Parathyroid adenoma (tissue), 2 donors: ENCODE measurements around the gene NOTCH1.

Source experiments
- H2AFZ ChIP-seq: fragments of 300-600 bp; sonication (generic); one replicate; pipeline ENCODE4 v1.7.0; 2017; ENCODE audit warnings: antibody characterized with exemption, mild to moderate bottlenecking
- H3K27ac ChIP-seq: fragments of 300-600 bp; sonication (generic); one replicate; pipeline ENCODE4 v1.7.0; 2017
- H3K27me3 ChIP-seq: fragments of 300-600 bp; sonication (generic); one replicate; pipeline ENCODE4 v1.7.0; 2017; ENCODE audit warnings: low read length; ENCODE audit not compliant: control insufficient read depth, insufficient read depth
- H3K36me3 ChIP-seq: fragments of 300-600 bp; sonication (generic); one replicate; pipeline ENCODE4 v1.7.0; 2017; ENCODE audit warnings: low read length; ENCODE audit not compliant: control insufficient read depth, insufficient read depth
- H3K4me1 ChIP-seq: fragments of 300-600 bp; sonication (generic); one replicate; pipeline ENCODE4 v1.7.0; 2017; ENCODE audit warnings: control low read depth
- H3K4me2 ChIP-seq: fragments of 300-600 bp; sonication (generic); one replicate; pipeline ENCODE4 v1.7.0; 2017; ENCODE audit warnings: low read length
- H3K4me3 ChIP-seq: fragments of 300-600 bp; sonication (generic); one replicate; pipeline ENCODE4 v1.7.0; 2017; ENCODE audit warnings: low read depth, low read length
- H3K79me2 ChIP-seq: fragments of 300-600 bp; sonication (generic); one replicate; pipeline ENCODE4 v1.7.0; 2017; ENCODE audit warnings: control low read depth
- H3K9ac ChIP-seq: fragments of 300-600 bp; sonication (generic); one replicate; pipeline ENCODE4 v1.7.0; 2017; ENCODE audit warnings: mild to moderate bottlenecking
- H3K9me3 ChIP-seq: fragments of 300-600 bp; sonication (generic); one replicate; pipeline ENCODE4 v1.7.0; 2017; ENCODE audit warnings: low read length; ENCODE audit not compliant: control insufficient read depth
- TF ChIP-seq, protein P1 (sequence below): fragments of 300-600 bp; sonication (generic); IDR thresholded peaks from one replicate; pipeline ENCODE4 v1.7.0; 2017; ENCODE audit warnings: antibody characterized with exemption, mild to moderate bottlenecking
- donor health status: primary hyperparathyroidism.

The NOTCH1 gene

DNA sequence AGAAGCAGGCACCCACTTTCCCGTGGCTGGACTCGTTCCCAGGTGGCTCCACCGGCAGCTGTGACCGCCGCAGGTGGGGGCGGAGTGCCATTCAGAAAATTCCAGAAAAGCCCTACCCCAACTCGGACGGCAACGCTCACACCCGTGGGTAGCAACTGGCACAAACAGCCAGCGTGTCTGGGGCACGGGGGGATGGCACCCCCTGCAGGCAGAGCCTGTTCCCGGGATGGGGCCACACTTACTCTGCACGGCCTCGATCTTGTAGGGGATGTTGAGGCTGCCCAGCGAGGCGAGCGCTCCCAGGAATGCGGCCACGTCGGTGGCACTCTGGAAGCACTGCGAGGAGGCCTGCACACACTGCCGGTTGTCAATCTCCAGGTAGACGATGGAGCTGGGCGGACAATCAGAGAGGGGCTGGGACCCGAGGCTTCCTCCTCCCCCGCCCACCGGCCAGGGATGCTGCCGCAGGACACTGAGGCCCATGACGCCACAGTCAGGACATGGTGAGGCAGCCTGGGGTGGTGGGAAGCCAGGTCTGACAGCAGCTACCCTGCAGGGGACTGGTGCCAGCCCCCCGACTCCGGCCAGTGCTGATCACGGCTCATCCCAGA, 42.8 kb downstream of the NOTCH1 start:
- H3K36me3 ChIP-seq = no peaks in the 10 kb centered on the region
- H3K4me1 ChIP-seq = no peaks in the 10 kb centered on the region
- no peak overlapping the region for H3K4me2 ChIP-seq
- H3K4me3 ChIP-seq = no peak overlapping the region
- H3K79me2 ChIP-seq = no peaks in the 10 kb centered on the region
- H3K9ac ChIP-seq = no peak overlapping the region
- H3K27ac ChIP-seq = no peak overlapping the region
- no peaks in the 10 kb centered on the region for H3K9me3 ChIP-seq
- no peak overlapping the region for H2AFZ ChIP-seq
- TF ChIP-seq, protein P1, sequence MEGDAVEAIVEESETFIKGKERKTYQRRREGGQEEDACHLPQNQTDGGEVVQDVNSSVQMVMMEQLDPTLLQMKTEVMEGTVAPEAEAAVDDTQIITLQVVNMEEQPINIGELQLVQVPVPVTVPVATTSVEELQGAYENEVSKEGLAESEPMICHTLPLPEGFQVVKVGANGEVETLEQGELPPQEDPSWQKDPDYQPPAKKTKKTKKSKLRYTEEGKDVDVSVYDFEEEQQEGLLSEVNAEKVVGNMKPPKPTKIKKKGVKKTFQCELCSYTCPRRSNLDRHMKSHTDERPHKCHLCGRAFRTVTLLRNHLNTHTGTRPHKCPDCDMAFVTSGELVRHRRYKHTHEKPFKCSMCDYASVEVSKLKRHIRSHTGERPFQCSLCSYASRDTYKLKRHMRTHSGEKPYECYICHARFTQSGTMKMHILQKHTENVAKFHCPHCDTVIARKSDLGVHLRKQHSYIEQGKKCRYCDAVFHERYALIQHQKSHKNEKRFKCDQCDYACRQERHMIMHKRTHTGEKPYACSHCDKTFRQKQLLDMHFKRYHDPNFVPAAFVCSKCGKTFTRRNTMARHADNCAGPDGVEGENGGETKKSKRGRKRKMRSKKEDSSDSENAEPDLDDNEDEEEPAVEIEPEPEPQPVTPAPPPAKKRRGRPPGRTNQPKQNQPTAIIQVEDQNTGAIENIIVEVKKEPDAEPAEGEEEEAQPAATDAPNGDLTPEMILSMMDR = no peak
- no peaks in the 10 kb centered on the region for H3K27me3 ChIP-seq

DNA sequence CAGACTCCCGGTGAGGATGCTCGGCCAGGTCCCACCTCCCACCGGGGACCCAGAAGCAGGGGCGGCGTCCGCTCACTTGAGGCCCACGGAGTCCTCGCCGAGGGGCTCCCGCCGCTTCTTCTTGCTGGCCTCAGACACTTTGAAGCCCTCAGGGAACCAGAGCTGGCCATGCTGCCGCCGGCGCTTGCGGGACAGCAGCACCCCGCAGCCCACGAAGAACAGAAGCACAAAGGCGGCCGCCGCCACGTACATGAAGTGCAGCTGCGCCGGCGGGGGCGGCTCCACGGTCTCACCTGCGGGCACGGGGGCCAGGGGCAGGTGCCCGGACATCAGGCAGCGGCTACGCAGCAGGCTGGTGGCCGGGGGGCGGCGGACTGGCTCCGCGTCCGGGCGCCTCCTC, 43.7 kb downstream of the NOTCH1 start:
- Histone ChIP-seq H3K9me3 (no peaks in the 10 kb centered on the region), H3K9ac (no peak overlapping the region), H3K4me1 (no peaks in the 10 kb centered on the region), H3K4me2 (no peak overlapping the region), H2AFZ (no peak overlapping the region), H3K36me3 (no peaks in the 10 kb centered on the region), H3K27me3 (no peaks in the 10 kb centered on the region), H3K4me3 (no peak overlapping the region), H3K27ac (no peak overlapping the region), H3K79me2 (no peaks in the 10 kb centered on the region)
- TF ChIP-seq, protein P1 = no peak

DNA sequence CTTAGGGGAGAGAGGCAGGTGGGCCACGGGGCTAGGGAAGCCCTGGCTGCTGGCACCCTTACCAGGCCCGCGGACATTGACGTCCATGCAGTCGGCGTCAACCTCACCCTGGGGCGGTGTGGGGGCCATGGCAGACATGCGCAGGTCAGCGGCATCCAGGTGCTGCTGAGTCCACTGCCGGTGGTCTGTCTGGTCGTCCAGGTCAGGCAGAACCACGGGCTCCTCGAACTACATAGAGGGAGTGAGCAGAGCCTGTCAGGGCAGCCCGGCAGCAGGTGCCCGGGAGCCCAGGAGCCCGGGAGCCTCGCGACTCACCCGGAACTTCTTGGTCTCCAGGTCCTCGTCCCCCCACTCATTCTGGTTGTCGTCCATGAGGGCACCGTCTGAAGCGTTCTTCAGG, 44.2 kb downstream of the NOTCH1 start:
- H3K4me1 ChIP-seq = no peaks in the 10 kb centered on the region
- no peak overlapping the region for H3K4me2 ChIP-seq
- H3K9ac ChIP-seq = no peak overlapping the region
- TF ChIP-seq, protein P1 = no peak
- no peak overlapping the region for H3K27ac ChIP-seq
- no peaks in the 10 kb centered on the region for H3K79me2 ChIP-seq
- H3K4me3 ChIP-seq = no peak overlapping the region
- no peaks in the 10 kb centered on the region for H3K27me3 ChIP-seq
- H3K36me3 ChIP-seq = no peaks in the 10 kb centered on the region
- H3K9me3 ChIP-seq = no peaks in the 10 kb centered on the region
- H2AFZ ChIP-seq = no peak overlapping the region

DNA sequence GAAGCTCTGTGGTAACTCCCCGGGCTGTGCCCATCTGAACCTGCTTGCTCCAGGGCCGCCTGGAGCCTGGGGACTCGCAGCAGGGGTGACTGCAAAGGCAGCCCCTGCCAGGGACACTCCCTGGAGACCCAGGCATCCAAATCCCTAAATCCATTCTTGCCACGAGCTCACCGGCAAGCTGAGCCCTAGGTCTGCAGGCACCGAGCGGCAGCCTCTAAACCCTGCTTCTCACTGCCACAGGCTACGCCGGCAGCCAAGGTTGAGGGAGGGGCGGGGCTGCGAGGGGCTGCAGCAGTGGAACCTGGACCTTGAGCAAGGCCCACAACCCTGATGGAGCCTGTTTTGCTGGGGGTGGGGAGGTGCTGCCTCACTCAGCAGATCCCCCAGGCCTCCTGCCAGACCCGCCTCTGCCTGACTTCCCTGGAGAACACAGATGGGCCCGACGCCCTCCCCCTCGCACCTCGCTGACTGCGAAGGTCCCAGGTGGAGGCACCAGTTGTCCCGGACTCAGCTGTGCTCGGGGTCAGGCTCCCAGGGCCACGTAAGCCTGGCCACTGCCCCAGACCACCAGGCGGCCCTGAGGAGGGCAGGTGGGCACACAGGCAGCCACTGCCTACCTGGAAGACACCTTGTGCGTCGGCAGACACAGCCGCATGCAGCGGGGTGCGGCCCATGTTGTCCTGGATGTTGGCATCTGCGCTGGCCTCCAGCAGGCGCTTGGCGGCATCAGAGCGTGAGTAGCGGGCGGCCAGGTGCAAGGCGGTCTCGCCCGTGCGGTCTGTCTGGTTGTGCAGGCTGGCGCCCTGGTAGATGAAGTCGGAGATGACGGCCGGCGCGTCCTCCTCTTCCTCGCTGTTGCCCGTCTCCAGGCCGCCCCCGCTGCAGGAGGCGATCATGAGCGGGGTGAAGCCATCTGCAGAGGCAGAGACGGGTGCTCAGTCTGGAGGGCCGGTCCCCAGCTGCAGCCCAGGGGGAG, 45.6 kb downstream of the NOTCH1 start:
- Histone ChIP-seq H3K4me3 (no peak overlapping the region), H3K4me1 (no peaks in the 10 kb centered on the region), H3K9ac (no peak overlapping the region), H3K9me3 (no peaks in the 10 kb centered on the region), H3K79me2 (no peaks in the 10 kb centered on the region), H3K27ac (no peak overlapping the region), H3K4me2 (no peak overlapping the region), H3K27me3 (no peaks in the 10 kb centered on the region), H2AFZ (no peak overlapping the region), H3K36me3 (no peaks in the 10 kb centered on the region)
- TF ChIP-seq, protein P1 = no peak
